Measurements from ENCODE around the gene CELA2B.
"Not testable (repeated sequence)": the region's sequence is repeated elsewhere in the genome, so short reads cannot be mapped to it uniquely, and the experiment has no call there.

CELA2B gene

DNA sequence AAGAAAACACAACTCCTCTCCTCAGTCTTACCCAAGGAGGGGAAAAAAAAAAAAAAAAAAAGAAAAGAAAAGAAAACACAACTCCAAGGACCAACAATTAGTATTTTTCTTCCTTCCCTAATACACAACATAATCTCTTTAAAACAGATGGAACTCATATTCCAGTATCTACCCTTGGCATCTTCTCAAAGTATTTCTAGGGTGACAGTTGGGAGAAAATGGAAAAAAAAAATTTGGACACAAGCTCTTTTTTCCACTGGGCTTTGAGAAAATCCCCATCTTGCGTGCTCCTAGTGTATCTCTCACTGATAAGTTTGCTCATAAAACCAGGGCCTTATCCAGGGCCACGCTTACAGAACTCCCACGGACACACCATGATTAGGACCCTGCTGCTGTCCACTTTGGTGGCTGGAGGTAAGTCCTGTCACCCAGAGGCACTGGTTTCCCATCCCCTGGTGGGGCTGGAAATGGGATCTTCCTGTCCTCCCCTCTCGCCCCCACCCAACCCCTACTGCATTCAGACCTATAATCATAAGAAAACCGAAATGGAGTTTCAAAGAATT lies at the start of gene CELA2B:
TSS of gene CELA2B (plus strand) at position 353 of the 563 bp plus-strand sequence. CDS start at position 375, 22 bp downstream.
- no peak for DNase-seq

DNA sequence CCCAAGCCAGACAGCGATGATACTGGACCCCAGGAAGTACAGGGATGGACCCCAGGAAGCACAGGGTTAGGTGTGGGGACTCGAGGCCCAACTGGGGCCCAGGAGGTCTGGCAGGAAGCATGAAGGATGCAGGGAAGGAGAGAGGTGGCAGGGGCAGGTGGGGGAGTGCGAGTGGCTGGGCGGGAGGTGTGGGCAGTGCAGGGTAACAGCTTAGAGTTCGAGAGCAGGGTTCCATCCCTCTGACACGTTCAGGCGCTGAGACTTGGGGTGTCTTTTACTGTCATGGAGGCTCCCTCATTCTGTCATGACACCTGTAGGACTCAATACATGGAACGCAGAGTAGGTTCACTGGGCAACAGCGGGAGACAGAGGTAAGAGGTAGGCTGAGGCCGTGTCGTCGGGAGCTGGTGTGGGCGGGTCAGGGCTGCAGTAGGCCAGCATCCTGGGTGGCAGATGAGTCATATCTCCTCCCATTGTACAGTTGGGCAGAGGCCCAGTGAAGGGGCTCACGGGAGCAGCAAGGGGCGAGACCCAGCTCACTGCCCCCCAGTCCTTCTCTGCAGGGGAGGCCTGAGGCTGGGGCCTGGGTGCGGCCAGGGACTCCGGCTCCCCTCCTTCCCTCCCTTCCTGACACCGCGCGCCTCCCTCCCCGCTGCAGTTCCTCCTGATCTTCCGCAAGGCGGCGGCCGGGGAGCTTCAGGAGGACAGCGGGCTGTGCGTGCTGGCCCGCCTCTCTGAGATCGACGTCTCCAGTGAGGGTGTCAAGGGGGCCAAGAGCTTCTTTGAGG lies 49.2 kb upstream of the CELA2B start:
- no peak for DNase-seq

DNA sequence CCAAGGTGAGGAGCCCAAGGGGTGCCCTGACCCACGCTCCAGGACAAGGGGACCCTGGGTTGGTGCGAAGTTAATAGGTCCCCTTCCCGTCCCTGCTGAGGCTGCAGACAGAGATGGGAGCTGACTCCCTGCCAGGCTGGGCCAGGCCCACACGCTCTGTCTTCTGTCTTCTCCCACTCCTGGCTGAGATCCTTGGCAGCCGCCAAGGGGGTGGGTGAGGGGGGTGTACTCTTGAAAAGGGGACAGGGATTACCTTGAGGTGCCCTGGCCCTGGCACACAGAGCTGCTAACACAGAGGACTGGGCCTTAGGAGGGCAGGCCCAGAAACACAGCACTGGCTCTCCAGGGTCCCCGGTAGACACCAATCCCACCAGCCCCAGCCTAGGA lies 48.6 kb upstream of the CELA2B start:
- DNase-seq = no peak

DNA sequence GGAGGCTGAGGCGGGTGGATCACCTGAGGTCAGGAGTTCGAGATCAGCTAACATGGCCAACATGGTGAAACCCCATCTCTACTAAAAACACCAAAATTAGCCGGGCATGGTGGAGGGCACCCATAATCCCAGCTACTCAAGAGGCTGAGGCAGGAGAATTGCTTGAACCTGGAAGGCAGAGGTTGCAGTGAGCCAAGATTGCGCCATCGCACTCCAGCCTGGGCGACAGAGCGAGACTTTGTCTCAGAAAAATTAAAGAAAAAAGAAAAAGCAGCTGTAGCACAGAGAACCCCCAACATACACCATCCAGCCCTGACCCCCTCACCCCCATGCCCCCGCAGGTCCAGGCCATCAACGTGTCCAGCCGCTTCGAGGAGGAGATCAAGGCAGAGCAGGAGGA lies 47.7 kb upstream of the CELA2B start:
- DNase-seq = not testable (repeated sequence)

DNA sequence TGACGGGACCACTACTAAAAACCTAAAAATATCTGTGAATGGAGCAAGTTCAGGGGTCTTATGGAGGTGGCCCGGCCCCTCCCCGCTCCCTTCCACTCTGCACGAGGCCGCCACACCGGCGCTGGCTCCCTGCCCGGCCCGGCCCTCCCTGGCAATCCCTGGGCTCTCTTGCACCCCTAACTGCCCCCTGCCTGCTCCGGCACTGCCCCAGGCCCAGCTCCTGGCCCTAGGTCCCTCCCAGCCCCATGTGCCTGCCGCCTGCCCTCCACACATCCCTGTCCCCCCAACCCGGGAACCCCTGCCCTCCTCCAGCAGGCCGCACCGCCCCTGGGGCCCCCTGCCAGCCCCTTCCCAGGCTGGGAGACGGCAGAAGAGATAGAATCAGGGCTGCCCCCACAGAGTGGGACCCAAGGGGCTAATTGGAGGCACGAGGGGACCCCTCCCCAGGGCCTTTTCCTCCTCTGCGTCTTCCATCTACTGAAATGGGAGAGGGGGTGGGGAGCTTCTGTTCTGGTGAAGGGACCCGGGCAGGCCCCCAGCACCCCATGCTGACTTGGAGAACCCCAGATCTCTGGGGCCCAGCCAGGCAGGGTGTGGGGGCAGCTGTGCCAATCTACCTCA lies 47.0 kb upstream of the CELA2B start:
- no peak for DNase-seq

DNA sequence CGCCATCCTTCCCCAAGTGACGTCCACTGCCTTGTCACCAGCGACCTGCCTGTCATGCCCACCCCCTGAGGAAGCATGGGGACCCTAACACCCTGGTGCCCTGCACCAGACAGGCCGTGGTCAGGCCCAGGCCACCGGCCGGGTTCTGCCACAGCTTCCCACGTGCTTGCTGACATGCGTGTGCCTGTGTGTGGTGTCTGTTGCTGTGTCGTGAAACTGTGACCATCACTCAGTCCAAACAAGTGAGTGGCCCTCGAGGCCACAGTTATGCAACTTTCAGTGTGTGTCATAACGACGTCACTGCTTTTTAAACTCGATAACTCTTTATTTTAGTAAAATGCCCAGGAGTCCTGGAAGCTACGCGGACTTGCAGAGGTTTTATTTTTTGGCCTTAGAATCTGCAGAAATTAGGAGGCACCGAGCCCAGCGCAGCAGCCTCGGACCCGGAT lies 46.2 kb upstream of the CELA2B start:
- no peak for DNase-seq

DNA sequence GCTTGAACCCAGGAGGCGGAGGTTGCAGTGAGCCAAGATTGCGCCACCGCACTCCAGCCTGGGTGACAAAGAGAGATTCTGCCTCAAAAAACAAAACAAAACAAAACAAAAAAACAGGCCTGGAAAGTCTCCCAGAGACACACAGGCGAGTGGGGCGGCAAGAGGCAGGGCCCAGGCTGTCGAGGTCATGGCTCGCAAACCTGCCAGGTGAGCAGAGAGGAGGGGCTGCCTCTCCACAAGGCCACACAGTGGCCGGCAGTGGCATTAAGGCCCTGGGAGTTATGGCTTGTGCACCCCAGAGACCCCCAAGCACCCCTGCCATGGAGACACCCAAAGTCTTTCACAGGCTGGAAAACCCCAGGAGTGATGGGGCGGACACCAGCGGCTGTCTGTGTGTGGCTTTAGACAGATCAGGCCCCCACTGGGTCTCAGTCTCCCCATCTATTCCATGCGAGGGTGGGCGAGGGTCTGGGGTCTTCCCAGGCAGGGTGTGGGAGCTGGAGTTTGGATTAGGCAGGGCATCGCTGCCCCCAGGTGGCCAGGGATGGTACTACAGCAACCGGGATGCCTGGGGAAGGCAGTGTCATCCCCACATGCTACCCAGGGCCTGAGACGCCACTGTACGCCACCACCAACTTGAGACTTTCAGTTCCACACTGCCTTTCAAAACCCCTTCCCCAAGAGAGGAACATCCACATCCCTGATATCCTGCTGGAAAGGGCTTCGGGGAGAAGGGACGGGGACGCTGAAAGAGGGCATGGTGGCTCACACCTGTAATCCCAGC lies 44.9 kb upstream of the CELA2B start:
- DNase-seq = peak; percentile 76 to 83

DNA sequence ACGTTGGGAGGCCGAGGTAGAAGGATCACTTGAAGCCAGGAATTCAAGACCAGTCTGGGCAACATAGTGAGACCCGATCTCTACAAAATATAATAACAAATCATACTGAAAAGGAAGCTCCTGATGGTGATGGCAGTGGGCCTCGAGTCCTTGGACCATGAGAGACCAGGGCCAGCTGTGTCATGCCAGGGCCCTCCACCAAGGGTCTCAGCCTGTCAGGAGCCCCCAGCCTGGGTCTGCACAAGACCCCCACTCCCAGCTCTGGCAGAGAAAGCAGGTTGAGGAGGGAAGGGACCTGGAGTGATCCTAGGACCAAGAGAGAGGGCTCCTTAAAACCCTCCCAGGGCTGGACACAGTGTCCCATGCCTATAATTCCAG lies 44.3 kb upstream of the CELA2B start:
- DNase-seq = no peak

DNA sequence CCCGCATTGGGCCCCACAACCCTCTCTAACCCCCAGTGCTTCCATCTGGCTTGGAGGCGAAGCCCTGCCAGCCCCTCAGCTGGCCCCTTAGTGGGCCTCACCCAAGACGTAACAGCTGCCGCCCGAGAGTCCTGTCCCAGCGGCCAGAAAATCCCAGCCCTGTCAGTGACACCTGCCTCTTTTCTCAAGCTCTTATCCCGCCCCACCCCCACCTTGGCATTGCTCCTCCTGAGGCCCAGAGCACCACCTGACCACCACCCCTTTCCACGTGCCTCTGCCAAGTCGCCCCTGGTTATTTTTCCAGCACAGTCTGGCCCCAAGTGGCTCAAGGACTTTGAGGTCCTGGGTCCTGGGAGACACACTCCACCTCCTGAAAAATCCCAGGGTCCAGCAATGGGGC lies 43.6 kb upstream of the CELA2B start:
- DNase-seq = no peak

DNA sequence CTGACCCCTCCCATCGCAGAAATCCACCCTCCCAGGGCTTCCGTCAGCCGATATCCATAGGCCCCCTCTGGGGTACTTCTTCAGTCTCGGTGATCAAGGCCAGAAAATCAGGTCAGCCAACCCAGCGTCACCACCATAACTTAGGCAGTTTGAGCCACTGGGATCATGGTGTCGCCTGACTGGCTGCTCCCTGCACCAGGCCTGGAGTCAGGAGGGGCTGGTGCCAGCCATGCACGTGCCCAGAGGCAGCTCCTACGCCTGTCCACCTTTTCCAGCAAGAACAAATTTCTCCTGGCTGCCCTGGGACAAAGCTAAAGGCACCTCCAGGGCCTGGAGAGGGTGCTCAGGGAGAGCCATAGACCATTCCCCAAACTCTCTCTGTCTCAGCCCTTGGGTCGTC lies 42.4 kb upstream of the CELA2B start:
- no peak for DNase-seq

DNA sequence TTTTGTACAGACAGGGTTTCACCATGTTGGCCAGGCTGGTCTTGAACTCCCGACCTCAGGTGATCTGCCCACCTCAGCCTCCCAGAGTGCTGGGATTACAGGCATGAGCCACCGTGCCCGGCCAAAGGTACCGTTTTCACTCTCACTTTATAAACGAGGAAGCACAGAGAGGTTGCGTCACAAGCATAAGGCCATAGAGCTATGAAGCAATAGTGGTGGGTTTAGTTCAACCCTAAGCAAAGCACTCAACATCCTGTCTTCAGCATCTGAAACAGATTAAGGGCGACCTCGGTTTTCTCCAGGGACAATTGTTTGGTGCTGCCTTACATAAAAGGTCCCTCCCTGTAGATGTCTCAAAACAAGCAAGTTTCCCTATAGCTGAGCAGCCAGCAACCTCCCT lies 41.2 kb upstream of the CELA2B start:
- DNase-seq = not testable (repeated sequence)

DNA sequence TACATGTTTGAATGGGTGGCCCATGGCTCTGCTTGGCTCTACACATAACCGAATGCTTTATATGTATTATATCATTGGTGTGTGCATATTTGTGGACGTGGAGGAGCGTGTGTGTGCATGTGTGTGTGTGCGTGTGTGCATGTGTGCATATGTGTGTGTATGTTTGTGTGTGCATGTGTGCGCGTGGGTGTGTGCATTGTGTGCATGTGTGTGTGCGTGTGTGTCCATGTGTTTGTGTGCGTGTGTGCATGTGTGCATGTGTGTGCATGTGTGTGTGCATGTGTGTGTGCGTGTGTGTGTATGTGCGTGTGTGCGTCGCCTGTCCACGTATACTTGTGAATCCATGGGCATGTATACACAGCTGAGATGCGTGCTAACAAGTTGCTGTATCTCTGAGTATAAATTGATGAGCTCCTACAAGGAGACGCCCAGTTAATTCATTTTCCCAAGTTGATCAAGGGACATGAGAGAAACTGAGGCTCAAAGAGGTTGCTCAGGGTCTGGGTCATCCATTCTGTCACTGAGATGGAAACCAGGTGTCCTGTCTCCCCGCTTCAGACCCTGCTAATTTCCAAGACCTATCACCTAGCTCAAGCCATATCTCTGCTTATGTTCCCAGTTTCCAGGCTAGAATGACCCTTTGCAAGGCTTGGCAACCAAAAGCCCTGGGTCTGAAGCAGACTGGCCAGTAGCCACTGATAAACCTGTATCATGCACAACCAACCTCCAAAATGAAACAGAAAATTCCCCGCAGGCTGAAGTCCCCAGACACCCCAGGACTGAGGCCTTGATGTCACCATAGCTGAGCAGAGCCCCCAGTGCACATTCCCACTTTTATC lies 40.4 kb upstream of the CELA2B start:
- no peak for DNase-seq

DNA sequence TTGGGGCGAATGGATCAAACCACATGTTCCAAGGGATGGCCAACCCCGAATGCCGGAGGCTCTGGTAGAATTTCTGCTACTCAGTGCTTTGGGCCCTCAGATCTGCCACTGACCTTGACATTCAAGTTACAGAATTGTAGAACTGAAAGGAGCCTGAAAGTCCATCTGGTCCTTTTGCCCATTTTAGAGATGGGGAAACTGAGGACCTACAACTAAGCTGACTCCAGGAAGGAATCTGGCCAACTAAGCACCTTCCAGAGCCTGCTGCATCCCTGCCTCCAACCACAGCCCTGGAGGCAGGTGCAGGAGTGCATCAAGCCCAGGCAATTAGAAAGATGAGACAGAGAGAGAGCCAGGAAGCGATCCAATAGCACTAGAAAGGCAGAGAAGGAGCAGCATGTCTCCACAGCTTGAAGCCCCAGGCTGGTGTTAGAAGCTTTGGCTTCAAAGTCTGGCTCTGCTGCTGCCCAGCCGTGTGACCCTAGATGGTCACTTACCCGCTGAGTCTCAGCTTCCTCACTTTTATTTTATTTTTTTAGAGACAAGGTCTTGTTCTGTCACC lies 38.9 kb upstream of the CELA2B start:
- DNase-seq = no peak

DNA sequence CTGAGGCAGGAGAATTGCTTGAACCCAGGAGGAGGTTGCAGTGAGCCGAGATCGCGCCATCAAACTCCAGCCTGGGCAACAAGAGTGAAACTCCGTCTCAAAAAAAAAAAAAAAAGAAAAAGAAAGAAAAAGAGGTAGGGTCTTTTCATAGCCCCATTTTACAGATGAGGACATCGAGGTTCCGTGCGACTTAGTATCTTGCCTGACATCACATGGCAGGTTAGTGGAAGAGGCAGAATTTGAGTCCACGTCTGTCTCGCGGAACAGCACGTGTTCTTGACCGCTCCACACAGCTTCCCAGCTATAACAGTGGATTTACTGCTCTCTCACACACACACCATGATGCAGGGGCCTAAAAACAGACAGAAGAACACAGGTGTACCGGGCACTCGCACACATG lies 36.6 kb upstream of the CELA2B start:
- DNase-seq = no peak

DNA sequence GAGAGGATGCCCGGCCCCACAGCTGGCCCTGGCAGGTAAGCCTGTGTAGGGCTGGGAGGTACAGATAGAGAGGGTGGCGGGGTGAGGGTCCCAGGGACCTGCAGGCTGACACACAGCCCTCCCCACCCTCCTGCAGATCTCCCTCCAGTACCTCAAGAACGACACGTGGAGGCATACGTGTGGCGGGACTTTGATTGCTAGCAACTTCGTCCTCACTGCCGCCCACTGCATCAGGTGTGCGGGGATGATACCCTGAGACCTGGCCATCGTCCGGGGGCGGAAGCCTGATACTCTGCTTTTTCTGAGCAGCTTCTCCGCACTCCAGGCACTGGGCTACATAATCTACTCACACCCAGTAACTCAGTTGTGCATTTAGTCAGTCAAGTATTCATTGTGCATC lies 35.5 kb upstream of the CELA2B start:
- no peak for DNase-seq

DNA sequence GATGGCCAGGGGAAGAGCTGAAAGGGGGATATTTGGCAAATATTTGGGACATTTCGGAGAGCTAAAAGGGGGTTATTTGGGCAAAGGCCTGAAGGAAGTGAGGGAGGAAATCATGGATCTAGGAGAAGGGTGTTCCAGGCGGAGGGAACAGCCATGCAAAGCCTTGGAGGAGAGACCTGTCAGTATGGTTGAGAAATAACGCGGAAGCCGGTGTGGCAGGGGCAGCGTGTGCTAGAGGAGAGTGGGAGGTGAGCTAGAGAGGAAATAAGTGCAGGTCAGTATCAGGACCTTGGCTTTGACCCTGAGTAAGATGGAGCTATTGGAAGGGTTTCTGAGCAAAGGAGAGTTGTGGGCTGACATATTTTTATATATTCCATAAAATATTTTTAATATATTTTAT lies 34.7 kb upstream of the CELA2B start:
- DNase-seq = no peak

DNA sequence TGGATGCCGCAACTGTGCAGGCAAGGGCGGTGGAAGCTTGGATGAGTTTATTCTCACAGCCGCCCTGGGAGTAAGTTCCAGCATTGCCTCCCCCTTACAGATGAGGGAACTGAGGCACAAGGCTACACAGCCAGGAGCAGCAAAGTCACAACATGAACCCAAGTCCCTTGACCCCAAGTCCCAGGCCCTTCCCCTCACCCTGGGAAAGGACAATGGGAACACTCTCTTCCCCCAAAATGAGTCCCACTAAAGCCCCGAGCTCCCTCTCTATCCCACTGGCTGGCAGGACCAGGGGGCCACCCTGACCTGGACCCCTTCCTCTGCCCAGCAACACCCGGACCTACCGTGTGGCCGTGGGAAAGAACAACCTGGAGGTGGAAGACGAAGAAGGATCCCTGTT lies 33.8 kb upstream of the CELA2B start:
- DNase-seq = no peak

DNA sequence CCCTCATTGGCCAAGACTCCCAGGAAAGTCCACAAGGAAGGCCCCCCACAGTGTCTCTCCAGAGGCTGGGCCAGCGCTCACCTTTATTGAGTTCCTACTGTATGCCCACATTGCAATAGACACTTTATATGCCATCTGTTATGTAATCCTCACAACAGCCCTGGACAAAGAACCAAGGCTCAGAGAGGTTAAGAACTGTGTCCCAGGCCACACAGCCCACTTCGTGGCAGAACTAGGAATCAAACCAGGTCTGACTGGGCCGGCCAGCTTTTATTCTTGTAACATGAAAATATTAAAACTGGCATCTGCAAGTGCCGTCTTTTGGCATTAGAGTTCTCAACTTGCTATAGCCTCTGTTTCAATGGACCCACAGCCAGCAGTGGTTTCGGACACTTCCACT lies 33.1 kb upstream of the CELA2B start:
- DNase-seq = no peak

DNA sequence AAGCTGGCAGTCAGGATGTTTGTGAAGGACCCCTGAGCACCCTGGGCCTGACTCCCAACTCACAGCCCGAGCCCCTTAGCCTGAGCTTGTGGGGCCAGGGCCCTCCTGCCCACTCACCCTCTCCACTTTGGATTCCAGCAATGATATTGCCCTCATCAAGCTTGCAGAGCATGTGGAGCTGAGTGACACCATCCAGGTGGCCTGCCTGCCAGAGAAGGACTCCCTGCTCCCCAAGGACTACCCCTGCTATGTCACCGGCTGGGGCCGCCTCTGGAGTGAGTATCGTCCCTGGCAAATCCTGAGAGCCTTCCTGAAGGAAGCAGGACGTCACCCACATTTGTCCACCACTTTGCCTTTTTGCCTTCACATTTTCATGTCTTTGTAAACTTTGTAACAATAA lies 32.6 kb upstream of the CELA2B start:
- no peak for DNase-seq

DNA sequence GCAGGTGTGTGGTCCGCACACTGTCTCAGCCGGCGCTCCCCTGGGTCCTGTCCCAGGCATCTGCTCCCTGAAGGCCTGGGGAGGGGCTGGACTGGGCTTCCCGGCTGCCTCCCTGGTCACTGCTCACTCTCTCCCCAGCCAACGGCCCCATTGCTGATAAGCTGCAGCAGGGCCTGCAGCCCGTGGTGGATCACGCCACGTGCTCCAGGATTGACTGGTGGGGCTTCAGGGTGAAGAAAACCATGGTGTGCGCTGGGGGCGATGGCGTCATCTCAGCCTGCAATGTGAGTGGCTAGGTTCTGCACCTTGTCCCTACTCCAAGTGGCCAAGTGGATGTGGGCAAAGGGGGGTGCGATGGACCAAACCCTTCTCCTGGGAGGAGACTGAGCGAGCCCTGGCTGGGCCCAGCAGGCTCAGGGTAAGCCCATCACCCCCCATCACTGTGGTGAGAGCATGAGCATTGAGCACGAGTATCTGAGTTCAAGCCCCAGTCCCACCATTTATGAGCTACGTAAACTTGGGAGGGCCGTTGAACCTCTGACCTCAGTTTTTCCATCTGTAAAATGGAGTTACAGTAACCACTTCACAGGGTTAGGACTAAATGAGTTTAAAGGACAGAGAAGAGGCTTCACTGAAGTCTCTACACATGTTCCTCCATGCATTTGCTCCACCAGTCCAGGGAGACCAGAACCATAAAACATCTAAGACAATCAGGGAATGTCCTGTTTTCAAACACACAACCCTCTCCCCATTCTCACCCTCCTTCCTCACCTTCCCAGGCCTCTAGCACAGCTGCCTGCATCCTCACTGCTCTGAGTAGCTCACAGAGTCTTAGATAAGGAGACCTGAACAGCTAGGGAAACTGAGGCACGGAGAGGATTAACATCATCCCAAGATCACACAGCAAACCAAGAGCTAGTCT lies 31.2 kb upstream of the CELA2B start:
- DNase-seq = no peak
